ENCODE measurements around the gene CIAO2B.
"Not testable (repeated sequence)": the region's sequence is repeated elsewhere in the genome, so short reads cannot be mapped to it uniquely, and the experiment has no call there.

Gene CIAO2B

DNA sequence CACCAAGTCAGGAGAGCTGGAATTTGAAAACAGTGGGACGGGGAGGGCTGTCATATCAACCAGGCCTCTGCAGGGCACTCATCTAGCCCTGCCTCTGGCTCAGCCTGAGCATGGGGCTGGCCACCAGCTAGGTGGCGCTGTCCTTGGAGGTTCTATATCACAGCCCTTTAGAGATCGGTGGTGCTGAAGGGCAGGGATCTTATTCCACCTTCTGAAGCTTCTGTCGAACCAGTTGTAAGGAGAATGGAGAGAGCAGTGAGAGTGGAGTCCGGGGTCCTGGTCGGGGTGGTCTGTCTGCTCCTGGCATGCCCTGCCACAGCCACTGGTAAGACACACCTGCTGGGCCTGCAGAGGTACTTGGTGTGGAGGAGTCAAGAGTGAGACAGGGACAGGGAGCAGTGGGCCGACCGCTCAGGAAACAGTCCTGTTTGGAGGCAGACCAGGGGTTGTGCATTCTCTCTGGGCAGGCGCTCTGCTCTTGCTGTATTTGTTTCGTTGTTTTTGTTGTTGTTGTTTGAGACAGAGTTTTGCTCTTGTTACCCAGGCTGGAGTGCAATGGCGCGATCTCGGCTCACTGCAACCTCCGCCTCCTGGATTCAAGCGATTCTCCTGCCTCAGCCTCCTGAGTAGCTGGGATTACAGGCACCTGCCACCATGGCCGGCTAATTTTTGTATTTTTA is 27.0 kb upstream of the CIAO2B start, which contains the start of gene CES3:
Gene CES3, plus strand, starts transcription at position 202 of the 680 bp plus-strand sequence. Its CDS starts 42 bp downstream, at position 244.
- peak; percentile 59 for DNase-seq (ENCODE audit: low read depth)
- TF ChIP-seq, protein P1, sequence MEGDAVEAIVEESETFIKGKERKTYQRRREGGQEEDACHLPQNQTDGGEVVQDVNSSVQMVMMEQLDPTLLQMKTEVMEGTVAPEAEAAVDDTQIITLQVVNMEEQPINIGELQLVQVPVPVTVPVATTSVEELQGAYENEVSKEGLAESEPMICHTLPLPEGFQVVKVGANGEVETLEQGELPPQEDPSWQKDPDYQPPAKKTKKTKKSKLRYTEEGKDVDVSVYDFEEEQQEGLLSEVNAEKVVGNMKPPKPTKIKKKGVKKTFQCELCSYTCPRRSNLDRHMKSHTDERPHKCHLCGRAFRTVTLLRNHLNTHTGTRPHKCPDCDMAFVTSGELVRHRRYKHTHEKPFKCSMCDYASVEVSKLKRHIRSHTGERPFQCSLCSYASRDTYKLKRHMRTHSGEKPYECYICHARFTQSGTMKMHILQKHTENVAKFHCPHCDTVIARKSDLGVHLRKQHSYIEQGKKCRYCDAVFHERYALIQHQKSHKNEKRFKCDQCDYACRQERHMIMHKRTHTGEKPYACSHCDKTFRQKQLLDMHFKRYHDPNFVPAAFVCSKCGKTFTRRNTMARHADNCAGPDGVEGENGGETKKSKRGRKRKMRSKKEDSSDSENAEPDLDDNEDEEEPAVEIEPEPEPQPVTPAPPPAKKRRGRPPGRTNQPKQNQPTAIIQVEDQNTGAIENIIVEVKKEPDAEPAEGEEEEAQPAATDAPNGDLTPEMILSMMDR (conservative IDR thresholded peaks at IDR 0.05; ENCODE audit: control insufficient read depth, insufficient read depth, low read depth, low read length): peak; percentile 77
- no peak within 1 kb of the TSS for H3K4me3 ChIP-seq (ENCODE audit: control insufficient read depth, low read depth, low read length)

DNA sequence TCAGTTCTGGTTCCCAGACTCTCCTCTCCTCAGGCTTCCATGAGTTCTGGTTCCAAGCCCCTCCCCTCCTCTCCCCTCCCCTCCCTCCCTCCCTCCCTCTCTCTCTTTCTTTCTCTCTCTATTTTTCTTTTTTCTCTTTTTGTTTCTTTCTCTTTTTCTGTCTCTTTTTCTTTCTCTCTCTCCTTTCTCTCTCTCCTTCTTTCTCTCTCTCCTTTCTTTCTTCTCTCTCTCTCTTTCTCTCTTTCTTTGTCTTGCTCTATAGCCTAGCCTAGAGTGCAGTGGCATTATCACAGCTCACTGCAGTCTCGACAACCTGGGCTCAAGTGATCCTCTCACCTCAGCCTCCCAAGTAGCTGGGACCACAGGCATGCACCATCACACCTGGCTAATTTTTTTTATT is 26.1 kb upstream of the CIAO2B start:
- H3K4me3 ChIP-seq (ENCODE audit: control insufficient read depth, low read depth, low read length): no peak overlapping the region
- TF ChIP-seq, protein P1 (conservative IDR thresholded peaks at IDR 0.05; ENCODE audit: control insufficient read depth, insufficient read depth, low read depth, low read length): no peak
- no peak for DNase-seq (ENCODE audit: low read depth)

GRCh38 chr16:66959704-66960161 is 25.5 kb upstream of the CIAO2B start:
- no peak for DNase-seq (ENCODE audit: low read depth)
- H3K4me3 ChIP-seq (ENCODE audit: control insufficient read depth, low read depth, low read length): no peak overlapping the region
- TF ChIP-seq, protein P1 (conservative IDR thresholded peaks at IDR 0.05; ENCODE audit: control insufficient read depth, insufficient read depth, low read depth, low read length): no peak

DNA sequence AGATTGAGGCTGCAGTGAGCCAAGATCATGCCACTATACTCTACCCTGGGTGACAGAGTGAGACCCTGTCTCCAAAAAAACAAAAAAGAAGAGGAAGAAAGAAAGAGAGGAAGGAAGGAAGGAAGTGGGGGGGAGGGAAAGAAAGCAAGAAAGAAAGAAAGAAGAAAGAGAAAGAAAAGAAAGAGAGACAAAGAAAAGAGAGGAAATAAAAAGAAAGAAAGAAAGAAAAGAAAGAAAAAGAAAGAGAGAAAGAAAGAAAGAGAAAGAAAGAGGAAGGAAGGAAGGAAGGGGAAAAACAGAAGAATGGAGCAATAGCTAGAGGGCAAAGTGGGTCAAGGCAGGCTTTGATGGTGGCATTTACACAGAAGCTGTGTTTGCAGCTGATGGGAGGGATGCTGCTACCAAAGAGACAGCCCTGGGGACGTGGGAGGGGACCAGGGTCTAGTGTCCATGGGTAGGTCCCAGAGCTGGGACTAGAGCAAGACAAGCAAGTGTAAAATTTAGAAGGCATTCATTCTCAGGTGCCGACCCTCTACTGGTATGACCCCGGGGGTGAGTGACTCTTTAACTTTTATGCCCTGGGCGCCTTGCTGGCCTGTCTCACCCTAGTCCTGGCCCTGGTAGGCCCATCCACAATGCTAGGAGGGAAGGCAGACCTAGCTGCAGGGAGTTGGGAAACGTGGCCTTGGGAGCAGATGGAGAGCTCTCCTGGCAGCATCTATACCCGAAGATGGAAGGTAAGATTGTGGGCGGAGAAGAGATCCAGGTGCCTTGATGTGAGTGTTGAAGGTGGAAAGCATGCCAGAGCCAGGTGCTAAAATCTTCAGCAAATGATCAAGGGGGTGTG is 24.9 kb upstream of the CIAO2B start:
- no peak overlapping the region for H3K4me3 ChIP-seq (ENCODE audit: control insufficient read depth, low read depth, low read length)
- no peak for DNase-seq (ENCODE audit: low read depth)
- TF ChIP-seq, protein P1 (conservative IDR thresholded peaks at IDR 0.05; ENCODE audit: control insufficient read depth, insufficient read depth, low read depth, low read length): no peak

DNA sequence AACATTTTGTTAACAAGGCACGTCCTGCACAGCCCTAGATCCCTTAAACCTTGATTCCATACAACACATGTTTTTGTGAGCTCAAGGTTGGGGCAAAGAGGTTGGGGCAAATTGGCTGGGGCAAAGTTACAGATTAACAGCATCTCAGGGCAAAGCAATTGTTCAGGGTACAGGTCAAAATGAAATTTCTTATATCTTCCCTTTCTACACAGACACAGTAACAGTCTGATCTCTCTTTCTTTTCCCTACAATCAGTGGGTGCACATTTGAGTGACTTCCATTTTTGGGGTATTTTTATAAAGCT is 21.9 kb upstream of the CIAO2B start:
- H3K4me3 ChIP-seq (ENCODE audit: control insufficient read depth, low read depth, low read length); DNase-seq (ENCODE audit: low read depth): not testable (repeated sequence)

- not testable (repeated sequence) for DNase-seq (ENCODE audit: low read depth); H3K4me3 ChIP-seq (ENCODE audit: control insufficient read depth, low read depth, low read length)
Measured at GRCh38 chr16:66955363-66956153, 21.4 kb upstream of the CIAO2B start.

GRCh38 chr16:66954097-66954659 is 20.0 kb upstream of the CIAO2B start:
- peak; percentile 75 for DNase-seq (ENCODE audit: low read depth)
- H3K4me3 ChIP-seq (ENCODE audit: control insufficient read depth, low read depth, low read length): no peak overlapping the region
- TF ChIP-seq, protein P1 (conservative IDR thresholded peaks at IDR 0.05; ENCODE audit: control insufficient read depth, insufficient read depth, low read depth, low read length): peak; percentile 91

Measured in fibroblast of mammary gland (primary cell).